ENCODE data around the gene TRIM15. TPM values are rescaled to one million over a fixed set of nuclear protein-coding genes. Genes with fewer than 3 reads are reported as not detected.

The TRIM15 gene
- total RNA-seq, 1 experiment from 2014 or later = 0.35 TPM

GRCh38 chr6:30169658-30170614, 6.6 kb downstream of the TRIM15 start:
- no peak for DNase-seq (ENCODE audit: low spot score)
- ChIA-PET POLR2A (no interaction called here), CTCF (interaction anchor here (0.9 to 3.5 kb wide), 3 partner anchors 14 to 67 kb away, joined by 4 to 25 read pairs (median 5); no protein-coding TSS in a partner anchor)
- Mint-ChIP-seq H3K36me3 (no peaks in the 10 kb centered on the region), H3K4me1 (peaks cover 12% of the 10 kb centered on the region), H3K4me3 (no peak overlapping the region), H3K27ac (no peak overlapping the region), H3K27me3 (ENCODE audit: low read depth) (peaks cover 78% of the 10 kb centered on the region), H3K9me3 (no peaks in the 10 kb centered on the region; the same call in 1 of the 2 replicates)
- peak; percentile 79 for ATAC-seq
- TF ChIP-seq ZBTB43 (CRISPR knock-in tag; IDR thresholded peaks at IDR 0.05) = no peak
- TF ChIP-seq CTCF (IDR thresholded peaks at IDR 0.05) = peak; percentile 74

- no peaks in the 10 kb centered on the region for H3K9me3 Mint-ChIP-seq
- H3K27ac Mint-ChIP-seq = no peak overlapping the region
- H3K4me3 Mint-ChIP-seq = peak overlapping the region; percentile 57
- no peaks in the 10 kb centered on the region for H3K36me3 Mint-ChIP-seq
- ATAC-seq = peak; percentile 73
- H3K27me3 Mint-ChIP-seq (ENCODE audit: low read depth) = peaks cover 70% of the 10 kb centered on the region
- ChIA-PET CTCF (interaction anchor here (0.7 to 3.5 kb wide), 3 partner anchors 24 to 68 kb away, joined by 4 to 25 read pairs (median 4); no protein-coding TSS in a partner anchor), POLR2A (interaction anchor here (1.0 kb wide), 1 partner anchor 41 kb away, joined by 5 read pairs; the partner anchor contains the start of gene TRIM26)
- peak; percentile 74 for DNase-seq (ENCODE audit: low spot score)
- peaks cover 15% of the 10 kb centered on the region for H3K4me1 Mint-ChIP-seq
- TF ChIP-seq FOXK1 (CRISPR knock-in tag; IDR thresholded peaks at IDR 0.05) (peak; percentile 74), NFATC4 (CRISPR knock-in tag; IDR thresholded peaks at IDR 0.05) (no peak), ARID4B (CRISPR knock-in tag; IDR thresholded peaks at IDR 0.05; ENCODE audit: borderline replicate concordance) (peak; percentile 50; the same call in 1 of the 2 replicates), MLX (CRISPR knock-in tag; IDR thresholded peaks at IDR 0.05) (no peak), ZNF281 (CRISPR knock-in tag; IDR thresholded peaks at IDR 0.05) (peak; percentile 52; the same call in 1 of the 2 replicates), ZNF671 (CRISPR knock-in tag; IDR thresholded peaks at IDR 0.05) (no peak), TEAD4 (CRISPR knock-in tag; IDR thresholded peaks at IDR 0.05) (0 out of 2 replicates have a peak, but pooled peaks have one; percentile 43), ZSCAN18 (CRISPR knock-in tag; IDR thresholded peaks at IDR 0.05) (no peak), ZBTB43 (CRISPR knock-in tag; IDR thresholded peaks at IDR 0.05) (peak; percentile 86), NFE2L1 (CRISPR knock-in tag; IDR thresholded peaks at IDR 0.05) (peak; percentile 81; the same call in 1 of the 2 replicates), MAX (CRISPR knock-in tag; IDR thresholded peaks at IDR 0.05) (peak; percentile 96), E2F5 (CRISPR knock-in tag; IDR thresholded peaks at IDR 0.05) (peak; percentile 71)
Measured at GRCh38 chr6:30171677-30172471, 8.5 kb downstream of the TRIM15 start.
